ENCODE measurements around the gene TMED10. TPM values are rescaled to one million over a fixed set of nuclear protein-coding genes. Genes with fewer than 3 reads are reported as not detected.

The TMED10 gene
- polyA plus RNA-seq, 1 donor from 2014 or later = 146 TPM

DNA sequence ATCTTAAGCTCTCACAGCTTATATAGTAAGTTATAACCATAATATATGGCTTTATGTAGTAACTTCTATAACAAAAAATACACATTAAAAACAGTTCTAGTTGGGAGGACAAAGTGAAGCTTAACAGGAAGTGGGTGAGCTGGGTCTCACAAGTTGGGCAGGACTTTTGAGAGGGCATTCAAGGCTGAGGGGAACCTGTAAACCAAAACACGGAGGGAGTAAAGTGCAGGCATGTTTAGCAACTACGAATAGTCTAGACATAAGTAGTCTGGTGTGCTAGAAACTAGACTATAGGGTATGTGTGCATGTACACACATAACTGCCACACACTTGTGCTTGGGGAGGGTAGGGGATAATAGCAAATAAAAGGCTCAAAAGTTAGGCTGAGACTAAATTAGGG lies 35.4 kb downstream of the TMED10 start:
- Histone ChIP-seq H4K20me1 (ENCODE audit: insufficient read depth) (no peaks in the 10 kb centered on the region), H3F3A (ENCODE audit: insufficient read depth, low read length, poor library complexity, severe bottlenecking) (no peaks in the 10 kb centered on the region), H3K4me3 (ENCODE audit: low read length) (no peak overlapping the region), H3K79me2 (replicated peaks; ENCODE audit: insufficient read depth, low read length) (no peaks in the 10 kb centered on the region), H3K36me3 (ENCODE audit: insufficient read depth, low read length) (no peaks in the 10 kb centered on the region), H3K27me3 (ENCODE audit: insufficient read depth, low read depth, low read length) (no peaks in the 10 kb centered on the region), H3K27ac (ENCODE audit: low read length) (no peak overlapping the region), H3K9me3 (ENCODE audit: low read length) (no peaks in the 10 kb centered on the region), H3K9me2 (ENCODE audit: insufficient read depth, low read length) (no peaks in the 10 kb centered on the region), H2AFZ (ENCODE audit: low read depth, low read length) (no peak overlapping the region), H3K9ac (ENCODE audit: low read length) (no peak overlapping the region), H3K4me2 (ENCODE audit: low read length) (no peak overlapping the region)
- TF ChIP-seq SMC3 (conservative IDR thresholded peaks at IDR 0.05; ENCODE audit: poor library complexity) (no peak), RAD21 (conservative IDR thresholded peaks at IDR 0.05) (no peak), EZH2 (IDR thresholded peaks at IDR 0.05; ENCODE audit: borderline replicate concordance, insufficient read depth, low read length, poor library complexity, severe bottlenecking) (no peak), EP300 (conservative IDR thresholded peaks at IDR 0.05; ENCODE audit: poor library complexity, severe bottlenecking) (no peak), POLR2AphosphoS5 (IDR thresholded peaks at IDR 0.05) (no peak), MXI1 (conservative IDR thresholded peaks at IDR 0.05; ENCODE audit: poor library complexity, severe bottlenecking) (no peak), TAF1 (IDR thresholded peaks at IDR 0.05; ENCODE audit: low read depth) (no peak)
- TF ChIP-seq, protein P1, sequence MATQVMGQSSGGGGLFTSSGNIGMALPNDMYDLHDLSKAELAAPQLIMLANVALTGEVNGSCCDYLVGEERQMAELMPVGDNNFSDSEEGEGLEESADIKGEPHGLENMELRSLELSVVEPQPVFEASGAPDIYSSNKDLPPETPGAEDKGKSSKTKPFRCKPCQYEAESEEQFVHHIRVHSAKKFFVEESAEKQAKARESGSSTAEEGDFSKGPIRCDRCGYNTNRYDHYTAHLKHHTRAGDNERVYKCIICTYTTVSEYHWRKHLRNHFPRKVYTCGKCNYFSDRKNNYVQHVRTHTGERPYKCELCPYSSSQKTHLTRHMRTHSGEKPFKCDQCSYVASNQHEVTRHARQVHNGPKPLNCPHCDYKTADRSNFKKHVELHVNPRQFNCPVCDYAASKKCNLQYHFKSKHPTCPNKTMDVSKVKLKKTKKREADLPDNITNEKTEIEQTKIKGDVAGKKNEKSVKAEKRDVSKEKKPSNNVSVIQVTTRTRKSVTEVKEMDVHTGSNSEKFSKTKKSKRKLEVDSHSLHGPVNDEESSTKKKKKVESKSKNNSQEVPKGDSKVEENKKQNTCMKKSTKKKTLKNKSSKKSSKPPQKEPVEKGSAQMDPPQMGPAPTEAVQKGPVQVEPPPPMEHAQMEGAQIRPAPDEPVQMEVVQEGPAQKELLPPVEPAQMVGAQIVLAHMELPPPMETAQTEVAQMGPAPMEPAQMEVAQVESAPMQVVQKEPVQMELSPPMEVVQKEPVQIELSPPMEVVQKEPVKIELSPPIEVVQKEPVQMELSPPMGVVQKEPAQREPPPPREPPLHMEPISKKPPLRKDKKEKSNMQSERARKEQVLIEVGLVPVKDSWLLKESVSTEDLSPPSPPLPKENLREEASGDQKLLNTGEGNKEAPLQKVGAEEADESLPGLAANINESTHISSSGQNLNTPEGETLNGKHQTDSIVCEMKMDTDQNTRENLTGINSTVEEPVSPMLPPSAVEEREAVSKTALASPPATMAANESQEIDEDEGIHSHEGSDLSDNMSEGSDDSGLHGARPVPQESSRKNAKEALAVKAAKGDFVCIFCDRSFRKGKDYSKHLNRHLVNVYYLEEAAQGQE (IDR thresholded peaks at IDR 0.05; ENCODE audit: borderline replicate concordance) = no peak
- TF ChIP-seq, protein P2, sequence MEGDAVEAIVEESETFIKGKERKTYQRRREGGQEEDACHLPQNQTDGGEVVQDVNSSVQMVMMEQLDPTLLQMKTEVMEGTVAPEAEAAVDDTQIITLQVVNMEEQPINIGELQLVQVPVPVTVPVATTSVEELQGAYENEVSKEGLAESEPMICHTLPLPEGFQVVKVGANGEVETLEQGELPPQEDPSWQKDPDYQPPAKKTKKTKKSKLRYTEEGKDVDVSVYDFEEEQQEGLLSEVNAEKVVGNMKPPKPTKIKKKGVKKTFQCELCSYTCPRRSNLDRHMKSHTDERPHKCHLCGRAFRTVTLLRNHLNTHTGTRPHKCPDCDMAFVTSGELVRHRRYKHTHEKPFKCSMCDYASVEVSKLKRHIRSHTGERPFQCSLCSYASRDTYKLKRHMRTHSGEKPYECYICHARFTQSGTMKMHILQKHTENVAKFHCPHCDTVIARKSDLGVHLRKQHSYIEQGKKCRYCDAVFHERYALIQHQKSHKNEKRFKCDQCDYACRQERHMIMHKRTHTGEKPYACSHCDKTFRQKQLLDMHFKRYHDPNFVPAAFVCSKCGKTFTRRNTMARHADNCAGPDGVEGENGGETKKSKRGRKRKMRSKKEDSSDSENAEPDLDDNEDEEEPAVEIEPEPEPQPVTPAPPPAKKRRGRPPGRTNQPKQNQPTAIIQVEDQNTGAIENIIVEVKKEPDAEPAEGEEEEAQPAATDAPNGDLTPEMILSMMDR (IDR thresholded peaks at IDR 0.05; ENCODE audit: poor library complexity, severe bottlenecking) = no peak

DNA sequence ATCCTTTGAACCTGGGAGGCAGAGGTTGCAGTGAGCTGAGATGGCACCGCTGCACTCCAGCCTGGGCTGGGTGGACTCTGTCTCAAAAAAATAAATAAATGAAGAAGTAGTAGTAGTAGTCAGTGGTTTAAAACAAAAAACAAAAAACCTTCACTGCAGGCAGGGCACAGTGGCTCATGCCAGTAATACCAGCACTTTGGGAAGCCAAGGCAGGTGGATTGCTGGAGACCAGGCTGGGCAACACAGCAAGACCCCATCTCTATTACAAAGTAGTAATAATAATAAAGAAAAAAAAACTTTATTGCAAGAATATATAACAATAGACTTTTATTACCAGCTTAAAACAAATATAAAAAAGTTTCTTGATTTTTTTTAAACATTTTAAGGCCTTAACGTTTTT lies 35.8 kb downstream of the TMED10 start:
- no peaks in the 10 kb centered on the region for H3F3A ChIP-seq (ENCODE audit: insufficient read depth, low read length, poor library complexity, severe bottlenecking)
- no peak overlapping the region for H2AFZ ChIP-seq (ENCODE audit: low read depth, low read length)
- no peaks in the 10 kb centered on the region for H3K36me3 ChIP-seq (ENCODE audit: insufficient read depth, low read length)
- H3K27me3 ChIP-seq (ENCODE audit: insufficient read depth, low read depth, low read length) = no peaks in the 10 kb centered on the region
- H3K9me3 ChIP-seq (ENCODE audit: low read length) = no peaks in the 10 kb centered on the region
- H3K9ac ChIP-seq (ENCODE audit: low read length) = no peak overlapping the region
- no peaks in the 10 kb centered on the region for H3K9me2 ChIP-seq (ENCODE audit: insufficient read depth, low read length)
- no peaks in the 10 kb centered on the region for H3K79me2 ChIP-seq (replicated peaks; ENCODE audit: insufficient read depth, low read length)
- TF ChIP-seq, protein P1 (IDR thresholded peaks at IDR 0.05; ENCODE audit: borderline replicate concordance) = no peak
- TF ChIP-seq EZH2 (IDR thresholded peaks at IDR 0.05; ENCODE audit: borderline replicate concordance, insufficient read depth, low read length, poor library complexity, severe bottlenecking) (no peak), EP300 (conservative IDR thresholded peaks at IDR 0.05; ENCODE audit: poor library complexity, severe bottlenecking) (no peak), POLR2AphosphoS5 (IDR thresholded peaks at IDR 0.05) (no peak), TAF1 (IDR thresholded peaks at IDR 0.05; ENCODE audit: low read depth) (no peak), MXI1 (conservative IDR thresholded peaks at IDR 0.05; ENCODE audit: poor library complexity, severe bottlenecking) (no peak), SMC3 (conservative IDR thresholded peaks at IDR 0.05; ENCODE audit: poor library complexity) (no peak), RAD21 (conservative IDR thresholded peaks at IDR 0.05) (no peak)
- TF ChIP-seq, protein P2 (IDR thresholded peaks at IDR 0.05; ENCODE audit: poor library complexity, severe bottlenecking) = no peak
- H3K4me3 ChIP-seq (ENCODE audit: low read length) = no peak overlapping the region
- no peak overlapping the region for H3K4me2 ChIP-seq (ENCODE audit: low read length)
- no peaks in the 10 kb centered on the region for H4K20me1 ChIP-seq (ENCODE audit: insufficient read depth)
- H3K27ac ChIP-seq (ENCODE audit: low read length) = no peak overlapping the region
